GM21528 (cell line): ENCODE measurements around the gene DYRK1A.

Experiments used
- ATAC-seq: cut with Tn5 transposase; IDR thresholded peaks from one replicate; pipeline ENCODE4 v1.9.1; 2021; ENCODE audit warnings: mild to moderate bottlenecking, moderate library complexity; ENCODE audit not compliant: unreplicated experiment, low FRiP score

DYRK1A gene

GRCh38 chr21:37562920-37563640 lies 196.5 kb downstream of the DYRK1A start:
- peak; percentile 16 for ATAC-seq

- peak; percentile 89 for ATAC-seq
Measured at GRCh38 chr21:37563641-37564340, 197.2 kb downstream of the DYRK1A start.

GRCh38 chr21:37564341-37564923 lies 197.9 kb downstream of the DYRK1A start:
- peak; percentile 49 for ATAC-seq

GRCh38 chr21:37564924-37565529 lies 198.5 kb downstream of the DYRK1A start:
- ATAC-seq = no peak

GRCh38 chr21:37565530-37566223 lies 199.1 kb downstream of the DYRK1A start:
- ATAC-seq = no peak

GRCh38 chr21:37566790-37567615 lies 200.4 kb downstream of the DYRK1A start:
- ATAC-seq = no peak

- no peak for ATAC-seq
Measured at GRCh38 chr21:37568415-37568814, 201.8 kb downstream of the DYRK1A start.

- no peak for ATAC-seq
Measured at GRCh38 chr21:37568916-37569315, 202.3 kb downstream of the DYRK1A start.

- no peak for ATAC-seq
Measured at GRCh38 chr21:37571442-37571841, 204.9 kb downstream of the DYRK1A start.

GRCh38 chr21:37574316-37574715 lies 207.7 kb downstream of the DYRK1A start:
- ATAC-seq = no peak

GRCh38 chr21:37574751-37575150 lies 208.2 kb downstream of the DYRK1A start:
- ATAC-seq = no peak

- no peak for ATAC-seq
Measured at GRCh38 chr21:37575580-37575979, 209.0 kb downstream of the DYRK1A start.
